Umbilical cord (tissue), 2 donors: ENCODE data around the gene UBR3. TPM values are rescaled to one million over a fixed set of nuclear protein-coding genes. Genes with fewer than 3 reads are reported as not detected.
"Not testable (repeated sequence)": the region's sequence is repeated elsewhere in the genome, so short reads cannot be mapped to it uniquely, and the experiment has no call there.

ENCODE experiments used
- DNase-seq: peaks from one replicate; pipeline ENCODE4 v3.0.0-alpha.2; 2015; ENCODE audit warnings: low spot score
- total RNA-seq: library from RNA; depleted of rRNA; stranded (reverse); fragments of >200 nt; gene quantifications from one replicate; pipeline ENCODE4 v1.2.3, GENCODE V29; 2014; ENCODE audit warnings: low replicate concordance; ENCODE audit not compliant: insufficient read depth

UBR3 gene
- total RNA-seq, 1 donor from 2014 or later, result 124 TPM

GRCh38 chr2:169868951-169869350 is 41.7 kb downstream of the UBR3 start:
- no peak for DNase-seq

GRCh38 chr2:169871369-169871768 is 44.1 kb downstream of the UBR3 start:
- DNase-seq, result not testable (repeated sequence)

DNA sequence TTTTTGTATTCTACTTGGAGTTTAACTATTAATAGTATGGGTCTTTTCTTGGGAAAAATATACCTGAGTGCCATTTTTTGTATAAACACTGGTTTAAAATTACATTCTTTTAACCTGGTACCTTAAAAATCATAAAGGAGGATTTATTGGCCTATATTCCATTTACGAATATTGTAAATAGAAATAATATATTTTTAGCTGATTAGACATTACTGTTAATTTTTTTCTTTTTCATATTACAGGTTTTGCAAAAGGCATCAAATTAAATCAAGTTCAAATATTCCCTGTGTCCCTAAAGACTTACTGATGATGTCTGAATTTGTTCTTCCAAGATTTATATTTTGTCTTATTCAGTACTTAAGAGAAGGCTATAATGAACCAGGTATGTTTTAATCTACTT is 44.7 kb downstream of the UBR3 start:
- DNase-seq, result no peak

DNA sequence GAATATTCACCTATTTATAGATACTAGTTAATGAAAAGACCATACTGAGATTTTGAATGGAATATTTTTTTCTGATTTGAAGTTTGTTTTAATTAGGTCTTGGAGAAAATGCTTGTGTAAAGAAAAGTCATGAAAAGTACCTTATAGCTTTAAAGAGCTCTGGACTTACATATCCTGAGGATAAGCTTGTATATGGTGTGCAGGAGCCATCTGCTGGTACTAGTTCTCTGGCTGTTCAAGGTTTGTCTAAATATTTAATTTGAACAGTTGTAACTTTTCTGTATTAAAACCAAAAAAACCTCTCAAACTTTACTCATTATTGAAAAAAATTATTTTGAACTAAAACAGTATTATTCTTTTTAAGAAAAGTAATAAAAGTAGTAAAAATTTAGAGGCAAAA is 50.1 kb downstream of the UBR3 start:
- DNase-seq, result peak; percentile 57

GRCh38 chr2:169887120-169887519 is 59.9 kb downstream of the UBR3 start:
- no peak for DNase-seq

- DNase-seq, result no peak
Observed at GRCh38 chr2:169891593-169892298, 64.5 kb downstream of the UBR3 start.

GRCh38 chr2:169892951-169893350 is 65.7 kb downstream of the UBR3 start:
- no peak for DNase-seq

GRCh38 chr2:169895294-169895985 is 68.2 kb downstream of the UBR3 start:
- no peak for DNase-seq

GRCh38 chr2:169897834-169898233 is 70.6 kb downstream of the UBR3 start:
- DNase-seq, result no peak

DNA sequence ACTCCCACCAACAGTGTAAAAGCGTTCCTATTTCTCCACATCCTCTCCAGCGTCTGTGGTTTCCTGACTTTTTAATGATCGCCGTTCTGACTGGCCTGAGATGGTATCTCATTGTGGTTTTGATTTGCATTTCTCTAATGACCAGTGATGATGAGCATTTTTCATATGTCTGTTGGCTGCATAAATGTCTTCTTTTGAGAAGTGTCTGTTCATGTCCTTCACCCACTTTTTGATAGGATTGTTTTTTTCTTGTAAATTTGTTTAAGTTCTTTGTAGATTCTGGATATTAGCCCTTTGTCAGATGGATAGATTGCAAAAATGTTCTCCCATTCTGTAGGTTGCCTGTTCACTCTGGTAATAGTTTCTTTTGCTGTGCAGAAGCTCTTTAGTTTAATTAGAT is 72.8 kb downstream of the UBR3 start:
- DNase-seq, result not testable (repeated sequence)

- DNase-seq, result no peak
Observed at GRCh38 chr2:169900686-169901085, 73.4 kb downstream of the UBR3 start.

GRCh38 chr2:169906731-169907130 is 79.5 kb downstream of the UBR3 start:
- no peak for DNase-seq

DNA sequence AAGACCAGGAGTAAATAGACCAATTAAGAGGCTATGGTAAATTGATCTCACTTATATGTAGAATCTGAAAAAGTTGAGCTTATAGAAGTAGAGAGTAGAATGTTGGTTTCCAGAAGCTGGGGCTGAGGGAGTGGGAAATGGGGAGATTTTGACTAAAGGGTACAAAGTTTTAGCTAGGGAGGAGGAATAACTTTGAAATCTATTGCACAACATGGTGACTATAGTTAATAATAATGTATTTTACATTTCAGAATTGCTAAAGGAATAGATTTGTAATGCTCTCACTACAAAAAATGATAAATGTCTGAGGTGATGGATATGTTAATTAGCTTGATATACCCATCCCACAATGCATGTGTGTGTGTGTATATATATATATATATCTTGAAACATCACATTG is 82.1 kb downstream of the UBR3 start:
- no peak for DNase-seq

DNA sequence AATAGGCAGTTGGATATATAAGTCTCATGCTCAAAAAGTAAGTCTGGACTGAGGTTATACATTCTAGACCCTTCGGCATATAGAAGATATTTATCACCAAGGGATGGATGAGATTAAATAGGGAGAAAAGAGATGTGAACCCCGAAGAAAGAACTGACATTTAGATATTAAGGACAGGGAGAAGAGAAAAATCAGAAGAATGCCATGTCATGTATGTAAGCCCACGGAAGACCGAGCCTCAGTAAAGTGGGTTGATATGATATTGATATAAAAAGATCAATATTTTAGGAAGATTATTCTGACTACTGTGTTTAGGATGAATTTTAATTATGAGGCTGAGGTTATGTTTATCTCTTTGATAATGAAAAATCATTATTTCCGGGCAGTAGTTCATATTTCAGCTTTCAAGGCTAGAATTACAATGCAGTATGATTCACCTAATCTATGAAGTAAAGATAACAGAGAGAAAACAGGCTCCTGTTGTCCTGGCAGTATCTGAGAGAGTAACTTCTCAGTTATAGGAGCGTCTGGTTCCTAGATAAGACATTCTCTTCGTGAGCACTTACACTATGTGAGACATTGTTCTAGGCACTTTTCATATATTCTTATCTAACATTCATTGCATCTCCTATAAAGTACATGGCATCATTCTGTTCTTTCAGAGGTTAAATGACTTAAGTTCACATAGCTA is 83.0 kb downstream of the UBR3 start:
- peak; percentile 28 for DNase-seq

DNA sequence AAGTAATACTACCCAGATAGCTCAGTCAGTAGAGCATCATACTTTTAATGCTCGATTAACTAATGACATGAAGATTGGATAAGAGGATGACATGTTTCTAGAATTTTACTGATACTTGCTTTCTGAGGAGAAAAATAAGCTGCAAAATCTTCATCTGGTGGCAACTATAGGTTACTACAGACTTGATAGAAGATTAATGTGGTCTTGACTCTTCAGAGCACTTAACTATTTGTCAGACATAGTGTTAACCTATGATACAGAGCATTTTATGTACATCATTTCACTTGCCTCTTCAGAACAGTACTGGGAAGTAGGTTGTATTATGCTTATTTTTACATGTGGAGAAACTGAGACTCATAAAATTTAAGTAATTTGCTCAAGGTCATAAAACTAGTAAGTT is 83.9 kb downstream of the UBR3 start:
- DNase-seq, result no peak

GRCh38 chr2:169916623-169917022 is 89.4 kb downstream of the UBR3 start:
- no peak for DNase-seq

- no peak for DNase-seq
Observed at GRCh38 chr2:169923977-169924376, 96.7 kb downstream of the UBR3 start.

DNA sequence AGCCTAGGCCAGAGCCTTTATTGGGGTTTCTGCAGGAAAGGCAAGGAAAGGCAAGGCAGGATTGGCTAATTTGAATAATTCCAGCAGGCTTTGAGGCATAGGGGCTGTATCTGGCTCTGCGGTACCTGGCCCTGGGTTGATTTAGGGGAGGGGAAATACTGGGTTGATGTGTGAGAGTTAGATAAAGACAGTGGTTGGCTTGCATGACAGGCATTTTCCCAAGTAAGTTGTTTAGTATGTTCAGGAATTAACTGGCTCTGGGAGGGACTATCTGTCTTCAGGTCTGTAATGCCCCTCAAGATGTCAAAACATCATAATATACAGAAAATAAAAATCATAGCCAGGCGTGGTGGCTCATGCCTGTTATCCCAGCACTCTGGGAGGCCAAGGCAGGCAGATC is 98.7 kb downstream of the UBR3 start:
- no peak for DNase-seq

DNA sequence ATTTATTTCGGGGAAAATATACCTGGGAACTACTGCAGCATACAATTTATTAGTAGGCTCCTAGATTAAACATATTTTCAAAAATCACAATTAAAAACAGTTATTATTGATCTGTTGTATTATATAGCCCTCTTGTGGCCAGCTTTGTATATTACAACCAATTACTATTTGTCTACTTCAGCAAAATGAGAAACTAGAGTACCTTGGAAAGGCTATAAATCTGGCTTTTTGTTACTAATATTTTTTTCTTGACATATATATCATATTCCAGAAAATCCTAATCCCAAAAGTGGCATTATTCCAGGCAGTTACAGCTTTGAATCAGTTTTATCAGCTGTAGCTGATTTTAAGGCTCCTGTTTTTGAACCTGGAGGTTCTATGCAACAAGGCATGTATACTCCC is 101.2 kb downstream of the UBR3 start:
- DNase-seq, result peak; percentile 42

DNA sequence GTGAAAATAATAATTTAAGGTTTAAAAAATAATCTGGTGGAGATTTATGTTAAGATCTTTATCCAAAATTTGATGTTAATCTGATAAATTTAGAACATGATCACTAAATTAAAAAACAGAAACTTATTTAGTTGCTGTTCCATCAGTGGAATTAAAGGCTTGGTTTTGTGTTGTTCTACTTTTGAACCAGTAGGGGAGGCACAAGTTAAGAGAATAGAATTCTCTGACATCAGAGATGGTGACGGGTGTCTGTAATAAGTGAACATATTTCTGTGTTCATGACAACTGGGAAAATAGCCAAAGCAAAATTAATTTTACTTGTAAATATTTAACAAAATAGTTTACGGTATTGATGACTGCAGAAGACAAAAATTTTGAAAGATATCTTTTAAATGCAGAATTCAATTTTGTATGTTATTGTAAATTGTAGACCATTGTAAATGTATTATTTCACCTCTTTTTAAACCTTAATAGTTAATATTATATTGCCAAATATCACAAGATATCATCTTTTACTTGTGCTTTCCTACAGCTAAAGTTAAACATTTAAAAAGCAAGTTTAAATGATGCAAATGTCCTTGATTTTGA is 106.0 kb downstream of the UBR3 start:
- peak; percentile 35 for DNase-seq

DNA sequence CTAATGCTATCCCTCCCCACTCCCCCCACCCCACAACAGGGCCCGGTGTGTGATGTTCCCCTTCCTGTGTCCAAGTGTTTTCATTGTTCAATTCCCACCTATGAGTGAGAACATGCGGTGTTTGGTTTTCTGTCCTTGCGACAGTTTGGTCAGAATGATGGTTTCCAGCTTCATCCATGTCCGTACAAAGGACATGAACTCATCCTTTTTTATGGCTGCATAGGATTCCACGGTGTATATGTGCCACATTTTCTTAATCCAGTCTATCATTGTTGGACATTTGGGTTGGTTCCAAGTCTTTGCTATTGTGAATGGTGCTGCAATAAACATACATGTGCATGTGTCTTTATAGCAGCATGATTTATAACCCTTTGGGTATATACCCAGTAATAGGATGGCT is 109.4 kb downstream of the UBR3 start:
- not testable (repeated sequence) for DNase-seq

DNA sequence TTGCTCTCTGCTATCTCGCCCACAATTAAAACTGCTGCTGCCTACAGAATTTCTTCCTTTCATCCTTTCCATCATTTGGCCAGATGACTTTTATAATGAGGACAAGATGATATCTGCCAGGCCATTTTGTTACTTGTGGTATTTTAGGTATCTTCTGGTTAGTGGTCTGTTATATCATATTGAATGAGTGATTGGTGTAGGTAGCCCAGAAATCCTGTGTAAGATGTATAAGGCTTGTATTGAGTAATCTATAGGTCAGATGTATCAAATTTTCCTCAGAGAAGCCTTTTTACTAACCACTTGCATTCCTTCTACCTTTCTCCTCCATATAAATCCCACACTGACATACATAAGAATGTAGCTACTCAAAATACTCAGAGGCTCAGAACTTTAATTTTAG is 118.3 kb downstream of the UBR3 start:
- DNase-seq, result no peak
